Hematopoietic multipotent progenitor cell treated with erythropoietin and hydrocortisone succinate and interleukin-3 and kit ligand, for 4 days (in vitro differentiated cells): ENCODE data around the gene CARD11.
A peak's percentile ranks its signal among the peaks of the same experiment; 100 is the strongest.
"Not testable (repeated sequence)": the region's sequence is repeated elsewhere in the genome, so short reads cannot be mapped to it uniquely, and the experiment has no call there.

Source experiments
- DNase-seq: peaks from one replicate; pipeline ENCODE4 v3.0.0-alpha.2; 2015

The CARD11 gene

DNA sequence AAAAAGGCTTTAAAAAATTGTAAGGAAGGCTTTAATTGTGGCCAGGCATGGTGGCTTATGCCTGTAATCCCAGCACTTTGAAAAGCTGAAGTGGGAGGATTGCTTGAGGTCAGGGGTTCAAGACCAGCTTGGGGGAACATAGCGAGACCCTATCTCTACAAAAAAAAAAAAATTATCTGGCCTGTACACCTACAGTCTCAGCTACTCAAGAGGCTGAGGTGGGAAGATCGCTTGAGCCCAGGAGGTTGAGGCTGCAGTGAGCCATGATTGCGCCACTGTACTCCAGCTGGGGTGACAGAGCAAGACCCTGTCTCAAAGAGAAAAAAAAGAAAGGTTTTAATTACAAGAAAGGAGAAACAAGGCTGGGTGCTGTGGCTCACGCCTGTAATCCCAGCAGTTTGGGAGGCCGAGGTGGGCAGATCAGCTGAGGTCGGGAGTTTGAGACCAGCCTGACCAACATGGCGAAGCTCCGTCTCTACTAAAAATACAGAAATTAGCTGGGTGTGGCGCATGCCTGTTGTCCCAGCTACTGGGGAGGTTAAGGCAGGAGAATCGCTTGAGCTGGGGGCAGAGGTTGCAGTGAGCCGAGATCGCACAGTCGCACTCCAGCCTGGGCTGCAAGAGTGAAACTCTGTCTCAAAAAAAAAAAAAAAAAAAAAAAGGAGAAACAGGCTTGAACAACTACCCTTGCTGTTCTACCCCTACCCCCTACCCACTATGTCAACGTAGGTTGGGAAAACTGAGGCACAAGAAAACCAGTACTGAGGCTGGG lies 83.7 kb downstream of the CARD11 start:
- no peak for DNase-seq

GRCh38 chr7:2959103-2959680 lies 84.5 kb downstream of the CARD11 start:
- peak; percentile 38 for DNase-seq

- no peak for DNase-seq
Observed at GRCh38 chr7:2958416-2959102, 85.1 kb downstream of the CARD11 start.

- DNase-seq, result not testable (repeated sequence)
Observed at GRCh38 chr7:2957369-2957727, 86.3 kb downstream of the CARD11 start.

DNA sequence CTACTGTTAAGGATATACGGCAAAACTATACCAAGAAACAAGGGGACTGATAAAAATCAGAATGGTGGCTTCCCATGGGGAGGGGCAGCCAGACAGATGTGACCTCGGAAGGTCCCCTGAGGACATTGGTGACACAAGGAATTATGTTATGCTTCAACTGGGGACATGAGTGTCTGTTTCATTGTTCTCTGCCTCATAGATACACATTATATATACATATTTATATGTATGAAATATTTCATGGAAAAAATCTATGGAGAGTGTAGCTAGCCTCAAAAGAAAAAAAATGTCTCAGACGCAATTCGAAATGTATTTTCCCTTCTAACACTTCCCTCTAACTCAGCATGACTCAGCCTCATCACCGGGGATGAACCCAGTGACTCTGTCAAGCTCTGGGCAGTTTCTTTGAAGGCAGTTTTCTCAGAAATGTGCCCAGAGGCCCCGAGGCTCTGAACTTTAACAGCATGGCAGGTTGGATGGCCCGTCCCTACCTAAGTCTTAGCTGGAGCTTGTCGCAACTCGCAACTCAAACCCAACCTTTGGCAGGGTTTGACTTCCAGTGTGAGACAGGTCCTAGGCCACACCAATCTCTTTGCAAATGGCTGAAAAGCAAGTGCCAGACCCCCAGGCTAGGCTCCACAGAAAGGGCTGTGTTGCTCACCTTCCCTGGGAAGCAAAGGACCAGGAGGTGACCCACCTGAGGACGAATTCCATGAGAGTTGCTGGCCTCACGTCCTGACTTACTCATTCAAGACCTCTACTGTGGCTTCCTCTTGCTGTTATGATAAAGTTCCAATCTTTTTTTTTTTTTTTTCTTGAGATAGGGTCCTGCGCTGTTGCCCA lies 86.9 kb downstream of the CARD11 start:
- peak; percentile 86 for DNase-seq

- no peak for DNase-seq
Observed at GRCh38 chr7:2956076-2956475, 87.6 kb downstream of the CARD11 start.

GRCh38 chr7:2955269-2955668 lies 88.4 kb downstream of the CARD11 start:
- DNase-seq, result peak; percentile 35

GRCh38 chr7:2954433-2954853 lies 89.2 kb downstream of the CARD11 start:
- no peak for DNase-seq

- DNase-seq, result no peak
Observed at GRCh38 chr7:2953588-2954407, 89.9 kb downstream of the CARD11 start.

GRCh38 chr7:2953099-2953498 lies 90.6 kb downstream of the CARD11 start:
- DNase-seq, result no peak

- no peak for DNase-seq
Observed at GRCh38 chr7:2952316-2952715, 91.4 kb downstream of the CARD11 start.

GRCh38 chr7:2950578-2950977 lies 93.1 kb downstream of the CARD11 start:
- peak; percentile 58 for DNase-seq

- no peak for DNase-seq
Observed at GRCh38 chr7:2948749-2949148, 94.9 kb downstream of the CARD11 start.

- no peak for DNase-seq
Observed at GRCh38 chr7:2947058-2947780, 96.4 kb downstream of the CARD11 start.

DNA sequence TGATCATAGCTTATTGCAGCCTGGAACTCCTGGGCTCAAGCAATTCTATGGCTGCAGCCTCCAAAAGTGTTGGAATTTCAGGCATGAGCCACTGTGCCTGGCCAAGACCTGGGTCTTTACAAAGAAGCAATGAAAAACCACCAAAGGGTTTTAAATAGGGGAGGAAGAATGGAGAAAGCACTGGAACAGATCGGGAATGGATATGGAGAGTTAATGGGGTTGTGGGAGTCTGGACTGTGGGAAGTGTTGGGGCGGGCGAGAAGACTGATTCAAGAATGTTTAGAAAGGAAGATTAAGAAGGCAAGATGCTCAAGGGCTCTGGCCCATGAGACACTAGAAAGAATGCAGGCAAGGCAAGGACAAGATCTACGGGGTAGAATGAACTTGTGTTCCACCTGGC lies 98.5 kb downstream of the CARD11 start:
- no peak for DNase-seq

DNA sequence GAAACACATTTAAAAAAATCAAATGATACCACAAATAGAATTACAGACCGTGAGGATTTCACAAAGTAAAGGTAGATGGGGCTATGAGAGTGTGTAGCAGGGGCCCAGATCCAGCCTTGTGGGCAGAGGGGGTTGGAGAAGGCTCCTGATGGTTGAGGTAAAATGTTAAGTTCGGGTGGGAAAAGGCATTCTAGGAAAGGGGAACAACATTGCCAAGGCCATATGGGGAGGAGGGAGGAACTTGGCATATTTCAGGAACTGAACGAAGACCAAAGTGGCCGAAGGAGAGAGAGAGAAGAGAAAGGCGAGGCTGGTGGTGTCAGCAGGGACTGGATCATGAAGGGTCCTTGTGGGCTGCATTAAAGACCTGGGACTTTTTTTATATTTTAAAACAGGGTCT lies 98.9 kb downstream of the CARD11 start:
- no peak for DNase-seq

DNA sequence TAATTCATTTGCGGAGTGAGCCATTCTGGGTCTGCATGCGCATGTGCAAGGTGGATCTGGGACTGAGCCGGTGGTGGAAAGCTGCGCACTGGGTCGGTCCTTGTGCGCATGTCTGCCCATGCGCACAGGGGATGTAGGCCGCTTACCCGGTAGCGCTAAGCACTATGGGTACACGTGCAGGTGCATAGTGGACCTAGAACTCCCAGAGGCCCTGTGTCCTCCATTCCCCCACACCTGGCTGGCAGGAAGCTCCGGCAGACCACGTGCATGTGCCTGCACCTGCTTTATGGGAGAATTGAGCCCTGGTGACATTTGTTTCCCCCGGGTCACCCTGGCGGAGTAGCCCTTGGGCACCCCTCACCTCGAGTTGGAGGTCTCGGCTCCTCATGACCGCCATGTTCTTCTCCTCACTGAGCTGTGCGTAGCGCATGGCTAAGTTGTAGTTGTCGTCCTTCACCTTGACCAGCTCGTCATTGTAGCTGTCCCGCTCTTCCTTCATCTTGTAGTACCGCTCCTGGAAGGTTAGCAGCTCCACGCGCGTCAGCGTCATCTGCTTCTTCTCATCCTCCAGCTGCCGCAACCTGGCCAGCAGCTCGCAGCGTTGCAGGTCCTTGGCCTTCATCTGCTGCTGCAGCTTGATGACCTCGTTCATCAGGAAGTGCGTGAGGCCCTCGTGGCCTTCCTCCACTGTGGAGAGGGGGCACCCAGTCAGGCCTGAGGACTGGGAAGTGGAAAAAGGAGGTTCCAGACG lies 99.6 kb downstream of the CARD11 start:
- no peak for DNase-seq

DNA sequence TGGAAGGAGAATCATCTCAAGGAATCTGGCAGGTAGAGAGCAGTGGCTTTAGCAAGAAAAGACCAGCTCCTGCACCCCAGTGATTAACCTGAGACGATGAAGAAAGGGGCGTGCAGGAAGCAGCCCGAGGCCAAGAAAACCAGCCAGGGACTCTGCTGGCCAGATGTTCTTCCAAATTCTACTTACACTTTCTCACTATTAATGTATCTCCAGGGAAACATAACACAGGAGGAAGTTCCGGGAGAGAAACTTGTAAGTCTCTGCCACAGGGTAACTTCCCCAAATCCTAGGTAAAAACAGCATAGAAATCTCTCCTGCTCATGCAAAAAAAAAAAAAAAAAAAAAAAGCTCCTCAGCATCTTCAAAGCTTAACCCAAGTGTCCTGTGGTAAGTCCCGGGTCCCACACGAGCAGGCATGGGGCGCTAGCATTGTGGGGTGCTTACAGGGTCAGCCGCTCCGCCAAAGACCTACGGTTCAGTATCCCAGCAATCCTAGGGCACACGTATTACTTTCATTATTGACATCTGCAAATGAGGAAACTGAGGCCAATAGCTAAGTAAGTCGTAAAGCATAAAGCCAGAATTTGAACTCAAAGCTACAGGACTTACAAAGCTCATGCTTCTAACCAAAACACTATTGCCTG lies 102.3 kb downstream of the CARD11 start:
- peak; percentile 48 for DNase-seq

DNA sequence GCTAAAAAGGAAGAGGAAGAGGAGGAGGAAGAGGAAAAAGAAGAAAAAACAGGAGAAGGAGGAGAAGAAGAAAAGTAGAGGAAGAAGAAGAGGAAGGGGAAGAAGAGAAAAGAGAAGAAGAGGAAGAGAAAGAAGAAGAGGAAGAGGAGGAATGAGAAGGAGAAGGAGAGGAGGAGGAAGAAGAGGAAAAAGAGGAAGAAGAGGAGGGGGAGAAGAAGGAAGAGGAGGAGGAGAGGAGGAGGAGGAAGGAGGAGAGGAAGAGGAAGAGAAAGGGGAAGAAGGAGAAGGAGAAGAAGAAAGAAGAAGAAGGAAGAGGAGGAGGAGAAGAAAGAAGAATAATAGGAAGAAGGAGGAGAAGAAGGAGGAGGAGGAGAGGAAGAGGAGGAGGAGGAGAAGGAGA lies 103.2 kb downstream of the CARD11 start:
- no peak for DNase-seq

GRCh38 chr7:2939193-2939885 lies 104.3 kb downstream of the CARD11 start:
- DNase-seq, result peak; percentile 54
